Right atrium auricular region (tissue), 2 donors: ENCODE data around the gene PHB1. TPM values are rescaled to one million over a fixed set of nuclear protein-coding genes. Genes with fewer than 3 reads are reported as not detected.
"Not testable (repeated sequence)": the region's sequence is repeated elsewhere in the genome, so short reads cannot be mapped to it uniquely, and the experiment has no call there.

Source experiments
- DNase-seq: peaks from one replicate; pipeline ENCODE4 v3.0.0-alpha.2; 2019; ENCODE audit warnings: low spot score
- H3K27ac ChIP-seq, 2 donors: fragments of 200-600 bp; sonication (generic); 1 replicate in 1 of 2; 2 replicates in 1 of 2; pipeline ENCODE4 v1.5.1; 2016 to 2019
- H3K27me3 ChIP-seq, 2 donors: fragments of 200-600 bp; sonication (generic); one replicate each; pipeline versions ENCODE4 v1.5.1 to v1.6.0; 2017 to 2019
- H3K36me3 ChIP-seq: fragments of 200-600 bp; sonication (generic); one replicate; pipeline ENCODE4 v1.5.1; 2016
- H3K4me1 ChIP-seq, 2 donors: fragments of 200-600 bp; sonication (generic); one replicate each; pipeline versions ENCODE4 v1.5.1 to v1.6.0; 2017 to 2019
- H3K4me3 ChIP-seq, 2 donors: fragments of 200-600 bp; sonication (generic); 1 replicate in 1 of 2; 2 replicates in 1 of 2; pipeline ENCODE4 v1.5.1; 2017 to 2019; ENCODE audit warnings: mild to moderate bottlenecking in 1 of 2, moderate library complexity in 1 of 2
- H3K9me3 ChIP-seq, 2 donors: fragments of 200-600 bp; sonication (generic); one replicate each; pipeline ENCODE4 v1.5.1; 2019
- CTCF ChIP-seq, 2 donors: fragments of 200-600 bp; sonication (generic); IDR thresholded peaks; one replicate each; pipeline ENCODE4 v1.5.1; 2019; ENCODE audit warnings: antibody characterized with exemption in 2 of 2
- total RNA-seq, 2 donors: library from RNA; depleted of rRNA; stranded (reverse); fragments of >200 nt; gene quantifications; one replicate each; pipeline ENCODE4 v1.1.0, GENCODE V29; 2016

The PHB1 gene
- total RNA-seq, 2 donors from 2014 or later, result 108 to 123 TPM

GRCh38 chr17:49372425-49372824 is 42.3 kb downstream of the PHB1 start:
- Histone ChIP-seq H3K27ac (no peak overlapping the region), H3K36me3 (no peaks in the 10 kb centered on the region), H3K4me1 (no peaks in the 10 kb centered on the region), H3K27me3 (no peaks in the 10 kb centered on the region), H3K4me3 (no peak overlapping the region), H3K9me3 (no peaks in the 10 kb centered on the region)
- no peak for TF ChIP-seq CTCF (IDR thresholded peaks at IDR 0.05)
- DNase-seq, result no peak

- no peaks in the 10 kb centered on the region for H3K27me3 ChIP-seq
- H3K36me3 ChIP-seq, result no peaks in the 10 kb centered on the region
- DNase-seq, result no peak
Observed at GRCh38 chr17:49370971-49371834, 43.5 kb downstream of the PHB1 start.

GRCh38 chr17:49369760-49370159 is 44.9 kb downstream of the PHB1 start:
- H3K27ac ChIP-seq, result no peak overlapping the region
- no peaks in the 10 kb centered on the region for H3K27me3 ChIP-seq
- DNase-seq, result no peak
- no peaks in the 10 kb centered on the region for H3K9me3 ChIP-seq
- no peaks in the 10 kb centered on the region for H3K4me1 ChIP-seq
- no peaks in the 10 kb centered on the region for H3K36me3 ChIP-seq
- no peak overlapping the region for H3K4me3 ChIP-seq
- TF ChIP-seq CTCF (IDR thresholded peaks at IDR 0.05), result no peak

More at GRCh38 chr17:49370971-49371834, 43.5 kb downstream of the PHB1 start:
- Histone ChIP-seq H3K4me3 (no peak overlapping the region), H3K9me3 (no peaks in the 10 kb centered on the region), H3K4me1 (no peaks in the 10 kb centered on the region), H3K27ac (no peak overlapping the region)
- no peak for TF ChIP-seq CTCF (IDR thresholded peaks at IDR 0.05)

GRCh38 chr17:49369089-49369488 is 45.6 kb downstream of the PHB1 start:
- no peak for DNase-seq
- TF ChIP-seq CTCF (IDR thresholded peaks at IDR 0.05), result no peak

GRCh38 chr17:49365667-49366066 is 49.0 kb downstream of the PHB1 start:
- Histone ChIP-seq H3K27me3 (no peaks in the 10 kb centered on the region), H3K9me3 (no peaks in the 10 kb centered on the region), H3K36me3 (no peaks in the 10 kb centered on the region), H3K27ac (no peak overlapping the region), H3K4me3 (no peak overlapping the region), H3K4me1 (peaks cover 0 to 6% of the 10 kb centered on the region in 2 donors)
- no peak for DNase-seq
- TF ChIP-seq CTCF (IDR thresholded peaks at IDR 0.05), result no peak

More at GRCh38 chr17:49369089-49369488, 45.6 kb downstream of the PHB1 start:
- Histone ChIP-seq H3K4me1 (no peaks in the 10 kb centered on the region), H3K27me3 (no peaks in the 10 kb centered on the region), H3K36me3 (no peaks in the 10 kb centered on the region), H3K9me3 (no peaks in the 10 kb centered on the region), H3K4me3 (no peak overlapping the region), H3K27ac (no peak overlapping the region)

GRCh38 chr17:49365126-49365525 is 49.6 kb downstream of the PHB1 start:
- H3K4me3 ChIP-seq, H3K36me3 ChIP-seq, H3K27ac ChIP-seq, DNase-seq, H3K27me3 ChIP-seq, H3K9me3 ChIP-seq: not testable (repeated sequence)
- H3K4me1 ChIP-seq, result peaks cover 0 to 11% of the 10 kb centered on the region in 2 donors
